ENCODE results near the gene YWHAB. TPM values are rescaled to one million over a fixed set of nuclear protein-coding genes. Genes with fewer than 3 reads are reported as not detected.

The YWHAB gene
- total and polyA plus RNA-seq, 4 experiments from 2014 or later = 245 to 616 (median 408) TPM

GRCh38 chr20:44932916-44933315 lies 47.4 kb downstream of the YWHAB start:
- Histone ChIP-seq H3K36me3 (ENCODE audit: insufficient read depth, low read length) (peaks cover 13% of the 10 kb centered on the region), H3K4me1 (ENCODE audit: insufficient read depth, low read length) (no peaks in the 10 kb centered on the region), H3K27me3 (ENCODE audit: insufficient read depth, low read length) (no peaks in the 10 kb centered on the region), H3K9me3 (ENCODE audit: control insufficient read depth in 1 of 2, low read length in 2 of 2) (no peaks in the 10 kb centered on the region), H3K27ac (ENCODE audit: low read depth, low read length) (no peak overlapping the region), H3K4me3 (ENCODE audit: low read length in 2 of 2) (no peak overlapping the region)
- H3K36me3 Mint-ChIP-seq = peaks cover 28 to 44% of the 10 kb centered on the region in 2 donors
- no peaks in the 10 kb centered on the region for H3K4me1 Mint-ChIP-seq
- ChIA-PET CTCF (ENCODE audit: partially characterized antibody) (no interaction called here), POLR2A (ENCODE audit: partially characterized antibody) (no interaction called here)
- peak overlapping the region in 1 of 7 donors; percentile 37 for H3K27ac Mint-ChIP-seq
- H3K27me3 Mint-ChIP-seq = no peaks in the 10 kb centered on the region
- no peak for DNase-seq
- intact Hi-C loops (cut with micrococcal nuclease) = no loop called here
- H3K4me3 Mint-ChIP-seq = no peak overlapping the region
- H3K9me3 Mint-ChIP-seq = no peaks in the 10 kb centered on the region

- no peak overlapping the region for H3K27ac ChIP-seq (ENCODE audit: low read depth, low read length)
- Mint-ChIP-seq H3K27me3 (no peaks in the 10 kb centered on the region), H3K4me3 (no peak overlapping the region), H3K4me1 (peaks cover 0 to 3% (median 0%) of the 10 kb centered on the region in 4 donors), H3K36me3 (peaks cover 29 to 66% of the 10 kb centered on the region in 2 donors), H3K27ac (peak overlapping the region in 1 of 7 donors; percentile 13), H3K9me3 (no peaks in the 10 kb centered on the region)
- no peaks in the 10 kb centered on the region for H3K4me1 ChIP-seq (ENCODE audit: insufficient read depth, low read length)
- no peaks in the 10 kb centered on the region for H3K9me3 ChIP-seq (ENCODE audit: control insufficient read depth in 1 of 2, low read length in 2 of 2)
- POLR2A ChIA-PET (ENCODE audit: partially characterized antibody) = no interaction called here
- no peak overlapping the region for H3K4me3 ChIP-seq (ENCODE audit: low read length in 2 of 2)
- H3K27me3 ChIP-seq (ENCODE audit: insufficient read depth, low read length) = no peaks in the 10 kb centered on the region
- no peak for DNase-seq
- CTCF ChIA-PET (ENCODE audit: partially characterized antibody) = interaction anchor here (1.2 to 1.3 kb wide), 2 partner anchors 15 to 169 kb away, joined by 3 to 5 read pairs; no protein-coding TSS in a partner anchor
- intact Hi-C loops (cut with micrococcal nuclease) = no loop called here
- peaks cover 16% of the 10 kb centered on the region for H3K36me3 ChIP-seq (ENCODE audit: insufficient read depth, low read length)
Observed at GRCh38 chr20:44936510-44936909, 51.0 kb downstream of the YWHAB start.

- Histone ChIP-seq H3K4me3 (ENCODE audit: low read length in 2 of 2) (no peak overlapping the region), H3K27me3 (ENCODE audit: insufficient read depth, low read length) (no peaks in the 10 kb centered on the region), H3K27ac (ENCODE audit: low read depth, low read length) (no peak overlapping the region), H3K4me1 (ENCODE audit: insufficient read depth, low read length) (no peaks in the 10 kb centered on the region), H3K36me3 (ENCODE audit: insufficient read depth, low read length) (peaks cover 35% of the 10 kb centered on the region), H3K9me3 (ENCODE audit: control insufficient read depth in 1 of 2, low read length in 2 of 2) (no peaks in the 10 kb centered on the region)
- no peak overlapping the region for H3K4me3 Mint-ChIP-seq
- no peak for DNase-seq
- no peaks in the 10 kb centered on the region for H3K27me3 Mint-ChIP-seq
- peak overlapping the region in 5 of 7 donors; percentile 5 to 65 (median 42) for H3K27ac Mint-ChIP-seq
- intact Hi-C loops (cut with micrococcal nuclease) = no loop called here
- H3K4me1 Mint-ChIP-seq = peaks cover 0 to 3% (median 0%) of the 10 kb centered on the region in 4 donors
- ChIA-PET CTCF (ENCODE audit: partially characterized antibody) (interaction anchor here (1.3 kb wide), 1 partner anchor 25 kb away, joined by 3 read pairs; no protein-coding TSS in a partner anchor), POLR2A (ENCODE audit: partially characterized antibody) (no interaction called here)
- H3K36me3 Mint-ChIP-seq = peaks cover 33 to 76% of the 10 kb centered on the region in 2 donors
- H3K9me3 Mint-ChIP-seq = no peaks in the 10 kb centered on the region
Observed at GRCh38 chr20:44938637-44939036, 53.1 kb downstream of the YWHAB start.

- no peak for DNase-seq
- Mint-ChIP-seq H3K36me3 (peaks cover 50 to 85% of the 10 kb centered on the region in 2 donors), H3K4me1 (peaks cover 0 to 5% (median 0%) of the 10 kb centered on the region in 4 donors), H3K27ac (peak overlapping the region in 3 of 7 donors; percentile 14 to 66 (median 15)), H3K9me3 (no peaks in the 10 kb centered on the region), H3K27me3 (no peaks in the 10 kb centered on the region), H3K4me3 (no peak overlapping the region)
- peaks cover 39% of the 10 kb centered on the region for H3K36me3 ChIP-seq (ENCODE audit: insufficient read depth, low read length)
- no peak overlapping the region for H3K27ac ChIP-seq (ENCODE audit: low read depth, low read length)
- intact Hi-C loops (cut with micrococcal nuclease) = no loop called here
- H3K4me1 ChIP-seq (ENCODE audit: insufficient read depth, low read length) = no peaks in the 10 kb centered on the region
- H3K9me3 ChIP-seq (ENCODE audit: control insufficient read depth in 1 of 2, low read length in 2 of 2) = no peaks in the 10 kb centered on the region
- H3K27me3 ChIP-seq (ENCODE audit: insufficient read depth, low read length) = no peaks in the 10 kb centered on the region
- POLR2A ChIA-PET (ENCODE audit: partially characterized antibody) = interaction anchor here (0.8 to 0.9 kb wide), 2 partner anchors 10 to 11 kb away, joined by 3 read pairs; no protein-coding TSS in a partner anchor
- no peak overlapping the region for H3K4me3 ChIP-seq (ENCODE audit: low read length in 2 of 2)
- CTCF ChIA-PET (ENCODE audit: partially characterized antibody) = interaction anchor here (0.9 to 1.4 kb wide), 4 partner anchors 17 to 170 kb away, joined by 3 to 5 read pairs (median 4); no protein-coding TSS in a partner anchor
Observed at GRCh38 chr20:44941120-44941691, 55.7 kb downstream of the YWHAB start.

- Histone ChIP-seq H3K36me3 (ENCODE audit: insufficient read depth, low read length) (peaks cover 36% of the 10 kb centered on the region), H3K4me3 (ENCODE audit: low read length in 2 of 2) (no peak overlapping the region), H3K27me3 (ENCODE audit: insufficient read depth, low read length) (no peaks in the 10 kb centered on the region), H3K9me3 (ENCODE audit: control insufficient read depth in 1 of 2, low read length in 2 of 2) (no peaks in the 10 kb centered on the region), H3K4me1 (ENCODE audit: insufficient read depth, low read length) (no peaks in the 10 kb centered on the region), H3K27ac (ENCODE audit: low read depth, low read length) (no peak overlapping the region)
- Mint-ChIP-seq H3K4me1 (peaks cover 0 to 5% (median 3%) of the 10 kb centered on the region in 4 donors), H3K9me3 (no peaks in the 10 kb centered on the region), H3K27me3 (no peaks in the 10 kb centered on the region), H3K4me3 (no peak overlapping the region), H3K36me3 (peaks cover 56 to 85% of the 10 kb centered on the region in 2 donors), H3K27ac (peak overlapping the region in 3 of 7 donors; percentile 47 to 72 (median 70))
- DNase-seq = no peak
- intact Hi-C loops (cut with micrococcal nuclease) = no loop called here
- CTCF ChIA-PET (ENCODE audit: partially characterized antibody) = interaction anchor here (0.6 to 1.4 kb wide), 4 partner anchors 10 to 169 kb away, joined by 3 to 7 read pairs (median 4); no protein-coding TSS in a partner anchor
- POLR2A ChIA-PET (ENCODE audit: partially characterized antibody) = interaction anchor here (0.6 to 1.5 kb wide), 3 partner anchors 9 to 37 kb away, joined by 3 read pairs; no protein-coding TSS in a partner anchor
Observed at GRCh38 chr20:44942264-44942973, 56.9 kb downstream of the YWHAB start.

GRCh38 chr20:44943828-44944227 lies 58.3 kb downstream of the YWHAB start:
- no peaks in the 10 kb centered on the region for H3K27me3 Mint-ChIP-seq
- ChIA-PET POLR2A (ENCODE audit: partially characterized antibody) (interaction anchor here (1.5 kb wide), 1 partner anchor 35 kb away, joined by 3 read pairs; no protein-coding TSS in a partner anchor), CTCF (ENCODE audit: partially characterized antibody) (interaction anchor here (1.1 kb wide), 1 partner anchor 9 kb away, joined by 3 read pairs; no protein-coding TSS in a partner anchor)
- Histone ChIP-seq H3K27ac (ENCODE audit: low read depth, low read length) (no peak overlapping the region), H3K27me3 (ENCODE audit: insufficient read depth, low read length) (no peaks in the 10 kb centered on the region), H3K36me3 (ENCODE audit: insufficient read depth, low read length) (peaks cover 42% of the 10 kb centered on the region), H3K9me3 (ENCODE audit: control insufficient read depth in 1 of 2, low read length in 2 of 2) (no peaks in the 10 kb centered on the region), H3K4me3 (ENCODE audit: low read length in 2 of 2) (no peak overlapping the region), H3K4me1 (ENCODE audit: insufficient read depth, low read length) (no peaks in the 10 kb centered on the region)
- peak overlapping the region in 3 of 7 donors; percentile 16 to 63 (median 50) for H3K27ac Mint-ChIP-seq
- H3K9me3 Mint-ChIP-seq = no peaks in the 10 kb centered on the region
- H3K36me3 Mint-ChIP-seq = peaks cover 42 to 80% of the 10 kb centered on the region in 2 donors
- H3K4me3 Mint-ChIP-seq = no peak overlapping the region
- H3K4me1 Mint-ChIP-seq = peaks cover 0 to 4% (median 2%) of the 10 kb centered on the region in 4 donors
- intact Hi-C loops (cut with micrococcal nuclease) = no loop called here
- DNase-seq = no peak

GRCh38 chr20:44945261-44945660 lies 59.8 kb downstream of the YWHAB start:
- Histone ChIP-seq H3K27ac (ENCODE audit: low read depth, low read length) (no peak overlapping the region), H3K27me3 (ENCODE audit: insufficient read depth, low read length) (no peaks in the 10 kb centered on the region), H3K9me3 (ENCODE audit: control insufficient read depth in 1 of 2, low read length in 2 of 2) (no peaks in the 10 kb centered on the region), H3K4me1 (ENCODE audit: insufficient read depth, low read length) (no peaks in the 10 kb centered on the region), H3K4me3 (ENCODE audit: low read length in 2 of 2) (no peak overlapping the region), H3K36me3 (ENCODE audit: insufficient read depth, low read length) (peaks cover 48% of the 10 kb centered on the region)
- H3K4me3 Mint-ChIP-seq = no peak overlapping the region
- H3K27me3 Mint-ChIP-seq = no peaks in the 10 kb centered on the region
- H3K36me3 Mint-ChIP-seq = peaks cover 46 to 79% of the 10 kb centered on the region in 2 donors
- H3K4me1 Mint-ChIP-seq = peaks cover 0 to 6% (median 3%) of the 10 kb centered on the region in 4 donors
- ChIA-PET POLR2A (ENCODE audit: partially characterized antibody) (interaction anchor here (1.4 kb wide), 1 partner anchor 15 kb away, joined by 3 read pairs; the partner anchor contains the start of gene TOMM34), CTCF (ENCODE audit: partially characterized antibody) (no interaction called here)
- intact Hi-C loops (cut with micrococcal nuclease) = no loop called here
- DNase-seq = no peak
- no peaks in the 10 kb centered on the region for H3K9me3 Mint-ChIP-seq
- peak overlapping the region in 1 of 7 donors; percentile 25 for H3K27ac Mint-ChIP-seq
